ENCODE measurements around the gene COPS7A.

GRCh38 chr12:6734506-6735387, 10.9 kb downstream of the COPS7A start:
- TF ChIP-seq CTCF (IDR thresholded peaks at IDR 0.05) (no peak), EZH2 (IDR thresholded peaks at IDR 0.05; ENCODE audit: borderline replicate concordance, insufficient read depth, low read depth, low read length, poor library complexity, severe bottlenecking) (no peak)

Measured in B cell (primary cell).